H1 (cell line): Measurements from ENCODE around the gene RGCC. TPM values are rescaled to one million over a fixed set of nuclear protein-coding genes. Genes with fewer than 3 reads are reported as not detected.
A peak's percentile ranks its signal among the peaks of the same experiment; 100 is the strongest.

ENCODE experiments used
- CTCF ChIA-PET: fragments of 300-600 bp; sonication (Branson Sonifier 250); formaldehyde crosslinking; loops from one replicate; lab custom pipeline; 2021; ENCODE audit not compliant: partially characterized antibody; lab: Charles Lee
- POLR2A ChIA-PET: fragments of 300-600 bp; sonication (Branson Sonifier 250); formaldehyde crosslinking; loops from one replicate; lab custom pipeline; 2021; ENCODE audit warnings: inconsistent platforms; ENCODE audit not compliant: partially characterized antibody; lab: Charles Lee
- DNase-seq, 2 experiments: peaks; one replicate each; pipeline versions ENCODE4 v3.0.0 to v3.0.0-alpha.2; 2010 to 2022; ENCODE audit warnings: low spot score in 2 of 2, low read depth in 1 of 2, mixed read lengths in 1 of 2
- FAIRE-seq: peaks from 2 replicates; lab custom pipeline; 2011; peaks lifted over from hg19 to GRCh38; lab: Jason Lieb, UNC
- H2AFZ ChIP-seq: 2 replicates; pipeline ENCODE4 v1.8.1; 2012; ENCODE audit warnings: low read length, inconsistent platforms
- H2AK5ac ChIP-seq: 2 replicates; pipeline ENCODE4 v1.6.1; 2013; ENCODE audit warnings: low read depth, low read length
- H2BK120ac ChIP-seq: replicated peaks from 2 replicates; pipeline ENCODE3; 2013; ENCODE audit warnings: low read depth, low read length, inconsistent platforms
- H2BK12ac ChIP-seq: 2 replicates; pipeline ENCODE4 v1.6.1; 2013; ENCODE audit warnings: low read depth, low read length
- H2BK15ac ChIP-seq: 2 replicates; pipeline ENCODE4 v1.6.1; 2013; ENCODE audit warnings: low read length
- H2BK20ac ChIP-seq: 2 replicates; pipeline ENCODE4 v1.6.1; 2013; ENCODE audit warnings: low read length
- H2BK5ac ChIP-seq: 2 replicates; pipeline ENCODE4 v1.6.1; 2013; ENCODE audit warnings: low read depth, low read length
- H3K14ac ChIP-seq: 2 replicates; pipeline ENCODE4 v1.6.1; 2013; ENCODE audit warnings: inconsistent platforms; ENCODE audit not compliant: insufficient read length
- H3K18ac ChIP-seq: 2 replicates; pipeline ENCODE4 v1.6.1; 2013; ENCODE audit warnings: low read length; ENCODE audit errors: extremely low read depth
- H3K23ac ChIP-seq: 2 replicates; pipeline ENCODE4 v1.6.1; 2013; ENCODE audit warnings: inconsistent platforms; ENCODE audit not compliant: insufficient read length
- H3K23me2 ChIP-seq: 2 replicates; pipeline ENCODE4 v1.6.1; 2013; ENCODE audit warnings: low read depth, low read length
- H3K27ac ChIP-seq: 2 replicates; pipeline ENCODE4 v1.6.1; 2011; ENCODE audit warnings: low read depth, low read length, inconsistent platforms
- H3K27me3 ChIP-seq, 4 experiments: replicated peaks in 1 of 4; 1 replicate in 1 of 4; 2 replicates in 3 of 4; pipeline versions ENCODE4 v1.6.1 to v1.8.1; 2011 to 2013; ENCODE audit warnings: low read length in 3 of 4, mild to moderate bottlenecking in 3 of 4, inconsistent platforms in 2 of 4, mixed read lengths in 2 of 4, moderate library complexity in 1 of 4; ENCODE audit not compliant: control insufficient read depth in 3 of 4, insufficient read depth in 3 of 4; ENCODE audit errors: extremely low read depth in 1 of 4
- H3K36me3 ChIP-seq, 4 experiments: 2 replicates each; pipeline versions ENCODE4 v1.6.1 to v1.8.1; 2011 to 2013; ENCODE audit warnings: mild to moderate bottlenecking in 4 of 4, low read length in 3 of 4, moderate library complexity in 2 of 4, control low read depth in 1 of 4, inconsistent platforms in 1 of 4; ENCODE audit not compliant: insufficient read depth in 4 of 4, control insufficient read depth in 2 of 4
- H3K4ac ChIP-seq: replicated peaks from 2 replicates; pipeline ENCODE3; 2013; ENCODE audit warnings: low read length, low read depth, mixed read lengths, inconsistent platforms; ENCODE audit not compliant: insufficient read length
- H3K4me1 ChIP-seq, 4 experiments: replicated peaks in 1 of 4; 1 replicate in 1 of 4; 2 replicates in 3 of 4; pipeline versions ENCODE4 v1.6.1 to v1.8.1; 2011 to 2013; ENCODE audit warnings: low read length in 3 of 4, inconsistent platforms in 2 of 4, mixed read lengths in 1 of 4; ENCODE audit not compliant: insufficient read depth in 4 of 4, control insufficient read depth in 3 of 4
- H3K4me2 ChIP-seq, 2 experiments: 2 replicates each; pipeline versions ENCODE4 v1.6.1 to v1.8.1; 2011 to 2013; ENCODE audit warnings: low read depth in 2 of 2, low read length in 2 of 2, control low read depth in 1 of 2, inconsistent platforms in 1 of 2, mild to moderate bottlenecking in 1 of 2; ENCODE audit not compliant: insufficient read depth in 1 of 2
- H3K4me3 ChIP-seq, 4 experiments: fragments of 200-600, 300-600 bp in 1 of 4; sonication (generic), shearing (Covaris generic), sonication (Bioruptor Twin) in 1 of 4; 2 replicates each; pipeline versions ENCODE4 v1.5.1 to v1.8.1; 2011 to 2016; ENCODE audit warnings: low read length in 4 of 4, low read depth in 3 of 4, control low read depth in 2 of 4, inconsistent platforms in 2 of 4, mild to moderate bottlenecking in 2 of 4, mixed read lengths in 1 of 4, moderate library complexity in 1 of 4; ENCODE audit not compliant: insufficient read depth in 2 of 4; ENCODE audit errors: extremely low read depth in 1 of 4
- H3K56ac ChIP-seq: replicated peaks from 2 replicates; pipeline ENCODE3; 2013; ENCODE audit warnings: low read depth, mild to moderate bottlenecking, mixed read lengths, low read length, inconsistent platforms; ENCODE audit not compliant: insufficient read length
- H3K79me1 ChIP-seq: 2 replicates; pipeline ENCODE4 v1.6.1; 2013; ENCODE audit warnings: low read depth, low read length, control low read depth
- H3K79me2 ChIP-seq, 2 experiments: 2 replicates each; pipeline versions ENCODE4 v1.6.1 to v1.8.1; 2012 to 2013; ENCODE audit warnings: low read length in 2 of 2, mild to moderate bottlenecking in 2 of 2, inconsistent platforms in 1 of 2; ENCODE audit not compliant: insufficient read depth in 2 of 2, control insufficient read depth in 1 of 2
- H3K9ac ChIP-seq, 4 experiments: replicated peaks in 1 of 4; 1 replicate in 1 of 4; 2 replicates in 3 of 4; pipeline versions ENCODE4 v1.6.1 to v1.8.1; 2011 to 2013; ENCODE audit warnings: low read depth in 3 of 4, low read length in 3 of 4, control low read depth in 2 of 4, mild to moderate bottlenecking in 2 of 4, moderate library complexity in 2 of 4, inconsistent platforms in 1 of 4; ENCODE audit errors: extremely low read depth in 1 of 4
- H3K9me3 ChIP-seq, 2 experiments: 2 replicates each; pipeline versions ENCODE4 v1.6.1 to v1.8.1; 2012 to 2013; ENCODE audit warnings: mild to moderate bottlenecking in 2 of 2, moderate library complexity in 2 of 2, control low read depth in 1 of 2, inconsistent platforms in 1 of 2, low read depth in 1 of 2, low read length in 1 of 2, mixed read lengths in 1 of 2; ENCODE audit not compliant: insufficient read depth in 2 of 2
- H4K20me1 ChIP-seq, 2 experiments: replicated peaks in 1 of 2; 2 replicates each; pipeline versions ENCODE3 to v1.8.1; 2011 to 2013; ENCODE audit warnings: inconsistent platforms in 2 of 2, low read length in 2 of 2, mild to moderate bottlenecking in 1 of 2; ENCODE audit not compliant: insufficient read depth in 2 of 2, control insufficient read depth in 1 of 2
- H4K5ac ChIP-seq: 2 replicates; pipeline ENCODE4 v1.6.1; 2013; ENCODE audit warnings: low read length, low read depth, mixed read lengths, inconsistent platforms; ENCODE audit not compliant: insufficient read length
- H4K8ac ChIP-seq: 2 replicates; pipeline ENCODE4 v1.8.0; 2013; ENCODE audit warnings: mild to moderate bottlenecking, moderate library complexity, low read length, inconsistent platforms; ENCODE audit not compliant: insufficient read depth; ENCODE audit errors: extremely low read depth
- H4K91ac ChIP-seq: replicated peaks from 2 replicates; pipeline ENCODE3; 2013; ENCODE audit warnings: low read length, mixed read lengths, inconsistent platforms; ENCODE audit not compliant: insufficient read length
- ASH2L ChIP-seq: fragments of 200-600, 300-600 bp; sonication (generic); IDR thresholded peaks from one replicate; pipeline ENCODE4 v1.7.1; 2017; ENCODE audit warnings: low read length
- CHD1 ChIP-seq: IDR thresholded peaks from 2 replicates; pipeline ENCODE4 v1.6.1; 2012; ENCODE audit warnings: low read depth, low read length, improper control_type of control experiment
- CREB1 ChIP-seq: IDR thresholded peaks from 2 replicates; pipeline ENCODE4 v1.6.1; 2012; ENCODE audit warnings: inconsistent platforms
- EZH2 ChIP-seq: fragments of 200-600 bp; sonication (generic); IDR thresholded peaks from 2 replicates; pipeline ENCODE4 v1.7.1; 2012; ENCODE audit warnings: low read depth, mild to moderate bottlenecking, moderate library complexity, low read length, inconsistent platforms; ENCODE audit not compliant: severe bottlenecking
- FOSL1 ChIP-seq: IDR thresholded peaks from 2 replicates; pipeline ENCODE4 v1.6.1; 2011; ENCODE audit warnings: mild to moderate bottlenecking, low read depth, low read length, moderate library complexity; ENCODE audit not compliant: insufficient read depth
- JUND ChIP-seq: IDR thresholded peaks from 2 replicates; pipeline ENCODE4 v1.6.1; 2011; ENCODE audit warnings: mild to moderate bottlenecking, improper control_type of control experiment, low read length
- RFX5 ChIP-seq: IDR thresholded peaks from 2 replicates; pipeline ENCODE4 v1.6.1; 2011; ENCODE audit warnings: low read depth, low read length, improper control_type of control experiment, borderline replicate concordance
- RNF2 ChIP-seq: fragments of 200-900, 300-1000 bp; sonication (generic); IDR thresholded peaks from 2 replicates; pipeline ENCODE4 v1.7.1; 2016; ENCODE audit warnings: borderline replicate concordance, low read depth, mild to moderate bottlenecking, antibody characterized with exemption, low read length; ENCODE audit not compliant: poor library complexity, severe bottlenecking; ENCODE audit errors: missing control alignments
- SP2 ChIP-seq: IDR thresholded peaks from 2 replicates; pipeline ENCODE4 v1.6.1; 2012; ENCODE audit warnings: mild to moderate bottlenecking, low read length, inconsistent platforms
- SUZ12 ChIP-seq: fragments of 200-600 bp; sonication (generic); IDR thresholded peaks from 2 replicates; pipeline ENCODE4 v1.6.1; 2012; ENCODE audit warnings: mild to moderate bottlenecking, inconsistent platforms, low read length, moderate library complexity, mixed read lengths
- YY1 ChIP-seq: IDR thresholded peaks from 2 replicates; pipeline ENCODE4 v1.6.1; 2011; ENCODE audit warnings: low read depth, mild to moderate bottlenecking, low read length
- ZNF274 ChIP-seq: IDR thresholded peaks from 2 replicates; pipeline ENCODE4 v1.7.0; 2012; ENCODE audit warnings: low read length, borderline replicate concordance; ENCODE audit errors: extremely low read depth
- WGBS, 2 experiments: shearing (Covaris generic) in 1 of 2; methylation state at CpG; one replicate each; pipeline versions ENCODE4 v1.1.6 to v1.1.7; 2013 to 2015; ENCODE audit warnings: low lambda C conversion rate in 2 of 2, mixed read lengths in 2 of 2, inconsistent platforms in 1 of 2, low coverage in 1 of 2, missing lambda C conversion rate in 1 of 2; ENCODE audit not compliant: insufficient replicate concordance in 2 of 2, insufficient coverage in 1 of 2, insufficient read length in 1 of 2; ENCODE audit errors: extremely low coverage in 1 of 2, missing lambda C conversion rate in 1 of 2; 5-methylcytosine and 5-hydroxymethylcytosine counted together
- polyA plus RNA-seq, 7 experiments: library from polyadenylated mRNA; depleted of rRNA in 3 of 7; stranded (reverse) in 5 of 7; unstranded in 2 of 7; fragments of >200 nt in 5 of 7; fragments of 200-250 nt in 2 of 7; gene quantifications; 1 replicate in 5 of 7; 2 replicates in 1 of 7; 4 replicates in 1 of 7; pipeline versions ENCODE4 v1.2.1 to v1.2.3, GENCODE V29; 2011 to 2013; ENCODE audit warnings: missing spikeins in 2 of 7, mixed read lengths in 2 of 7
- total RNA-seq: library from RNA; stranded (reverse); fragmentation: NEBNext Ultra II Directional; extraction: Animal tissue kit (Norgen Biotek cat#: 25700); gene quantifications from 2 replicates; pipeline ENCODE4 v1.2.1, GENCODE V29; 2021

RGCC gene
- total and polyA plus RNA-seq, 2 of the 8 experiments (the other 6 are each of a cell fraction or from before 2014, with no cell fraction given) = 0.41 TPM; not detected in 1

DNA sequence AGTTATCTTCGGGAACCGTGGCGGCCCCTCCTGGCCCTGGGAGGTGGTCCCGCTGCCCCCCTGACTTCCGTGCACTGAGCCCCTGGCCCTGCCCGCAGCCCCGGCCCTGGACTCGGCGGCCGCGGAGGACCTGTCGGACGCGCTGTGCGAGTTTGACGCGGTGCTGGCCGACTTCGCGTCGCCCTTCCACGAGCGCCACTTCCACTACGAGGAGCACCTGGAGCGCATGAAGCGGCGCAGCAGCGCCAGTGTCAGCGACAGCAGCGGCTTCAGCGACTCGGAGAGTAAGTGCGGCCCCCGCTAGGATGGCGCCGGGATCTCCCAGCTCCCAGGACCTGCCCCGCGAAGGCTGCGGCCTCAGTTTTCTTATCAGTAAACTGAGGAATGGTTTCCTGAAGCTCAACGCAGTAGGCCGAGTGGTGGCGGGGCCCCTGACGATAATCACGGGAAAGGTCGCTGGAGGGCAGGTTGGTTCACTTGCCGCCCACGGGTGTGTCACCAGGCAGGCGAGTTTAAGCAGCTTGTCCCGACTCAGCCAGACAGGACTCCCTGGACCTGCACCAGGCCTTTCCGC, 924 bp downstream of the RGCC start:
- Histone ChIP-seq H3K23me2 (peaks cover 9% of the 10 kb centered on the region; the same call in 1 of the 2 replicates), H3K9me3 (no peaks in the 10 kb centered on the region), H3K79me2 (no peaks in the 10 kb centered on the region), H3K4me3 (peak overlapping the region; percentile 33 to 75 (median 56)), H4K20me1 (peaks cover 3% of the 10 kb centered on the region in 2 experiments), H3K56ac (no peak overlapping the region), H2AFZ (peak overlapping the region; percentile 41; the same call in 1 of the 2 replicates), H3K9ac (no peak overlapping the region; a peak in 1 of 7 replicates), H3K14ac (no peak overlapping the region), H3K4ac (no peak overlapping the region), H3K27me3 (peaks cover 29 to 57% (median 48%) of the 10 kb centered on the region in 4 experiments), H2BK20ac (no peak overlapping the region), H2BK12ac (no peak overlapping the region), H3K79me1 (no peaks in the 10 kb centered on the region), H2BK15ac (no peak overlapping the region), H2AK5ac (no peak overlapping the region), H4K8ac (peak overlapping the region; percentile 87; the same call in 1 of the 2 replicates), H4K5ac (no peak overlapping the region), H3K23ac (no peak overlapping the region), H3K18ac (no peak overlapping the region; the same call in 1 of the 2 replicates), H3K27ac (no peak overlapping the region), H2BK120ac (no peak overlapping the region), H3K4me1 (peaks cover 0 to 4% (median 2%) of the 10 kb centered on the region in 4 experiments; a peak in 3 of 7 replicates), H2BK5ac (no peak overlapping the region), H3K4me2 (peak overlapping the region; percentile 64 to 97), H4K91ac (no peak overlapping the region), H3K36me3 (no peaks in the 10 kb centered on the region)
- CTCF ChIA-PET = interaction anchor here (0.8 to 4.2 kb wide), 21 partner anchors 11 to 193 kb away, joined by 3 to 35 read pairs (median 4); no protein-coding TSS in a partner anchor
- peak in 1 of 2 experiments; percentile 63 for DNase-seq
- 9% methylated on average over 32 of the region's 50 CpGs; no CpG with 5 or more reads in 1 of the 2 experiments for WGBS, 2 experiments
- FAIRE-seq = no peak
- TF ChIP-seq CREB1 (peak; percentile 55; the same call in 1 of the 2 replicates), SP2 (no peak), RFX5 (no peak), ZNF274 (no peak), EZH2 (peak; percentile 94), RNF2 (peak; percentile 56), FOSL1 (no peak), ASH2L (peak; percentile 45), CHD1 (no peak), SUZ12 (peak; percentile 96), JUND (no peak), YY1 (no peak)
- POLR2A ChIA-PET = interaction anchor here (0.7 kb wide), 1 partner anchor 85 kb away, joined by 3 read pairs; no protein-coding TSS in a partner anchor
